ENCODE measurements around the gene SAP30.

The SAP30 gene

DNA sequence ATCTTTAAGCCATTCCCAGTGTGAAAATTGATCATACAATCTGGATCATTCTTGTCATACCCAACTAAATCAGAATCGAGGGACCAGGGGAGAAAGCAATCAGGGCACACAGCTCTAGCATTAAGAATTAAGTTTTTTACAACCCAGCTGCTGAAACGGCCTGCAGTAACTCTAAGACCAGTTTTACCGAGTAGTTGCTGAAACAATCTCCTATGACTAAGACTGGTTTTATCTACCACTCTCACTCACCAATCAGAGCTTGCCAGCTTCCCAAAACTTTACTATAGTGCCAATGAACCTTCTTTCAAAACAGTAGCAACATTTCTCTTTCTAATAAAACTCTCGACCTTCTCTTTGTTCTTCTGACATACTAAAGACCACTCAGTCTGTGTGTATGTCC, 2.8 kb upstream of the SAP30 start:
- no peak for DNase-seq

DNA sequence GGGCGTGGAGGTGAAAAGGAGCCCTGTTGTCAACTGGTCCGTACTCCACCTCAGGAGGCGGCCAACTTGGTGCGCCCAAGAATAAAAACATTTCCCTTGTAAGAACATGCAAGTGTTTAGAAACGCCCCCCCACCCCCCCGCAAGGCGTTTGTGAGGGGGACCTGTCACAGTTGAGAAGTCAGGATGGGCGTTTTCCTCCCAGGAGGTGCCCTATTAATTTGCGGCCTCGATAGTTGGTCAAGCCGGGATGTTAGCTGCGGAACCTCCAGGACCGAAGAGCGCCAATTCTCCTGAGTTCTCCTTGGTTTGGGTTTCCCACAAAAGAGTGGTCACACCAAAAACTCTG, 651 bp upstream of the SAP30 start:
- DNase-seq: peak; percentile 47

DNA sequence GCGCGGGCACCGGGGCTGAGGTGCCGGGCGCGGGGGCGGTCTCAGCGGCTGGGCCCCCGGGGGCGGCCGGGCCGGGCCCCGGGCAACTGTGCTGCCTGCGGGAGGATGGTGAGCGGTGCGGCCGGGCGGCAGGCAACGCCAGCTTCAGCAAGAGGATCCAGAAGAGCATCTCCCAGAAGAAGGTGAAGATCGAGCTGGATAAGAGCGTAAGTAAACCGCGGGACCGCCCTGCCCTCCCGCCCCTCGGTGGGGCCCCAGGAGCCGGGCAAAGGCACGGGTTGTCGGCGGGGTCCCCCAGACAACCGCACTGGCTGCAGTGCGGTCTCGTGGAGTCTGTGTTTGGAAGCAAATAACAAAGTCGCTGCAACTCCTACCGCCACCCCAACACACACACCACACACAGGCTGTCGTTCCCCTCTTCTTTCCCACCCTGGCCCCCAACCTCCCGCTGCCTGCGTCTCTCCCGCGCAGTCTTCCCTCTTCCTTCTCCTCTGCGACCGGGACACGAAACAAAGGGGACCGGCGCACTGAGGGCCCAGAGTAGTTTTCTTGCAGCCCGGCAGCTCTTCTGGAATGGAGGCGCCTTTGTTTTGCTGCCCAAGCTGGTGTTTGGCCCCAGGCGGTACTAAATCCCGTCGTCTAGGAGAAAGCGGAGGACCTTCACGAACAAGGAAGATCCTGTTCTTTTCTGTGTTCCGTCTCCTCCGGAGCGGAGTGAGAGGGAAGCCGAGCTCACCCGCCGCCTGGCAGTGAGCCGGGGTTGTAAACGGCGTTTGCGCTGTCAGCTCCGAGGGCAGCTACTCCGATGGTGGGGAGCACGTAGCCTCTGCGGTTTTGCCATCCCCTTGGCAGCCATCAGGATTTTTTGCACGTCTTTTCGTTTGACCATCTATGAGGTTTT, 788 bp downstream of the SAP30 start:
- DNase-seq: peak; percentile 34

DNA sequence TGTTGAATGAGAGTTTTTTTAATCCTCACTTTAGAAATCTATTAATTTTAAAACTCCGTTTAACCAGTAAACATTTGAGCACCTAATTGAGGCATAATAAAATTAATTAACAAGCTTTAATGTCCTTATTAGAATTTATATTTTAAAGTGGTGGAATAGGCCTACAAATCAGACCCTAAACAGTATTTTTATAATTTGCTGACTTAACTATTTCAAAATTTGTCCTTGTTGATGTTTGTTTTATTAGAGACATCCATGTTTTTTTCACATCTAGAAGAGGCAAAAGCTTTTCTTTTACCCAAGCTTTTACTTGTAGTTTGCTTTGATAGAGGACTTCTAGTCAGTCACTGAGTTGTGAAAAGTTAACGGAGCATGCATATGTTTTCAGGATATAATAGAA, 3.8 kb downstream of the SAP30 start:
- DNase-seq: no peak

DNA sequence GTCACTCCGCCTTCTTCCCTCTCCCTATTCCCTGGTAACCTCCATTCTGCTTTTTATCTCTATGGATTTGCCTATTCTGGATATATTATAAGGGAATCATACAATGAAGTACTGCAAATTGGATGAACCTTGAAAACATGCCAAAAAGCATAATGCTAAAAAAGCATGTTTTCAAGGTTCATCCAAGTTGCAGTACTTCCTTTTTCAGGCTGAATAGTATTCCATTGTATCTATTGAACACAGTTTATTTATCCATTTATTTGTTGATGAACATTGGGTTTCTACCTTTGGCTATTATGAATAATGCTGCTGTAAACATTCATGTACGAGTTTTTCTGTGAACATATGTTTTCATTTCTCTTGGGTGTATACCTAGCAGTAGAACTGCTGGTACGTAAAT, 9.2 kb downstream of the SAP30 start:
- DNase-seq: no peak

DNA sequence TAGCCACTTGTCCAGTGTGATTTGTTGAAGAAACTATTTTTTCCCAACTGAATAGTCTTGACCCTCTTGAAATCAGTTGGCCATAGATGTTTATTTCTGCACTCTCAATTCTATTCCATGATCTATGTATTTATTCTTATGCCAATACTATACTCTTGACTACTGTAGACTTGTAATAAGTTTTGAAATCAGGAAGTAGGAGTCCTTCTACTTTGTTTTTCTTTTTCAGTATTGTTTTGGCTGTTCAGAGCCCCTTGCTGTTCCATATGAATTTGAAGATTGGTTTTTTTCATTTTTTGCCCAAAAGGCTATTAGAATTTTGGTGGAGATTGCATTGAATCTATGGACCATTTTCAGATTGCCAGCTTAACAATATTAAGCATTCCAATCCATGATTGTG, 10.2 kb downstream of the SAP30 start:
- no peak for DNase-seq

DNA sequence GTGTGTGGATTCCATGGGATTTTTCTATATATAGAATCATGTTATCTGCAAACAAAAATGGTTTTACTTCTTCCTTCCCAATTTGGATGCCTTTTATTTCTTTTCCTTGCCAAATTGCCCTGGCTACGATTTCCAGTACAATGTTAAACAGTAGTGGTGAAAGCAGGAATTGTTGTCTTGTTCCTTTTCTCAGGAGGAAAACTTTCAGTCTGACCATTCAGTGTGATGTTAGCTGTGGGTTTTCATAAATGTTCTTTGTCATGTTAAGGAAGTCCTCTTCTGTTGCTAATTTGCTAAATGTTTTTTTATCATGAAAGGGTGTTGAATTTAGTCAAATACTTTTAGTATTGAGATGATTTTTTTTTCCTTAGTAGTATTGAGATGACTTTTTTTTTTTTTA, 10.9 kb downstream of the SAP30 start:
- DNase-seq: no peak

DNA sequence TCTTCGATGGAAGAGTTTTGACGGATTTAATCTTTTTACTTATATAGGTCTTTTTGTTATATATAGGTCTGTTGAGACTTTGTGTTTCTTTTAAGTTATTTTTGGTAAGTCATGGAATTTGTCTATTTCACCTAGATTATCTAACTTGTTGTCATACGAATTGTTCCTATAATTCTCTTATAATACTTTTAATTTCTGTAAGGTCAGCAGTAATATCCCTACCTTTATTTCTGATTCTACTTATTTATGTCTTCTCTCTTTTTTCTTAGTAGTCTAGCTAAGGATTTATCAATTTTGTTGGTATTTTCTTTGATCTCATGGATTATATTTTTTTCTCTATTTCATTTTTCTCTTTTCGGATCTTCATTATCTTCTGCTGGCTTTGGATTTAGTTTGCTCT, 11.6 kb downstream of the SAP30 start:
- no peak for DNase-seq

DNA sequence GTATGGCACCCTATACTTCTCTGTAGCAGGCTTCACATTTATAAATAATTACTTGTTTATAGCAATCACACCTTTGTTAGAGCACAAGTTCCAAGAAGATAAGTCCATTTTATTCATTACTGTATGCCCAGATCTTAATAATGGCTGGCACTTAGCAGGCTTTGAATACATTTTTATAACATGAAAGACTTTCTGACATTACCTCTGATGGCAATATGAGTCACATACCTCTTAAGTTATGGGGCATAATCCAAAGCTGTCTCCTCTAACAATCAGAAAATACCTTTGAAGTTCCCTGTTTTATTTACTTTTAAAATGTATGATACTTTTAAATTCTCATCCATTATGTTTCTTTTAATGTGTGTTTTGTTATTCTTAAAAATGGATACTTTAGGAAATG, 16.0 kb downstream of the SAP30 start:
- DNase-seq: no peak

DNA sequence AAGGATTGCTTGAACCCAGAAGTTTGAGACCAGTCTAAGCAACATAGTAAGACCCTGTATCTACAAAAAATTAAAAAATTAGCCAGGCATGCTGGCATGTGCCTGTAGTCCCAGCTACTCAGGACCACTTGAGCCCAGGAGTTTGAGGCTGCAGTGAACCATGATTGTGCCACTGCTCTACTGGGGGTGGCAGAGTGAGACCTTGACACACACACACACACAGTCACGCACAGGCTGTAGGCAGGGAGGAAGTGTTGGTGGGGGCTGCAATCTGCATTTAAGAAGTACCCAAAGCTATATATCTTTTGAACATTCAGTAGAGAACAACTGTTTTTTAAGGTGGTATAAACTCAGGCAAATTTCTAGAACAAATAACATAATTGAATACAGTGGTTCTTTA, 20.9 kb downstream of the SAP30 start:
- DNase-seq: no peak

DNA sequence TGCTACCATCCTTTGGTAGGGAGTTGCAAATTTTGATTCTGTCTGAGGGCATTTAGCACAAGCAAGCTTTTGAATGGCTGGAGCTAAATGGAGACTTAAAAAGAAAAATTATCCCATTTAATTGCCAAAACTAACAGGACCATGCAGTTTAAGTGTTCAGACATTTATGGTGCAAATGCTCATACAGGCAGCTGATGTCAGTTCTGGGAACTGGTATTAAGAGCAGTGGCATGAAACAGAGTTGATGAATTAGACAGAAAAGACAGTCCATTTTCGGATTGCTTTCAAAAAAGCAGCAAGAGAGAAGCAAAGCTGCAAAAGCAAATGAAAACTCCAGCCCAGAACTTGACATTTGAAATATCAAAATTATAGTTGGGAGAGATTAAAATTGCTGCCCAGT, 26.9 kb downstream of the SAP30 start:
- DNase-seq: no peak

DNA sequence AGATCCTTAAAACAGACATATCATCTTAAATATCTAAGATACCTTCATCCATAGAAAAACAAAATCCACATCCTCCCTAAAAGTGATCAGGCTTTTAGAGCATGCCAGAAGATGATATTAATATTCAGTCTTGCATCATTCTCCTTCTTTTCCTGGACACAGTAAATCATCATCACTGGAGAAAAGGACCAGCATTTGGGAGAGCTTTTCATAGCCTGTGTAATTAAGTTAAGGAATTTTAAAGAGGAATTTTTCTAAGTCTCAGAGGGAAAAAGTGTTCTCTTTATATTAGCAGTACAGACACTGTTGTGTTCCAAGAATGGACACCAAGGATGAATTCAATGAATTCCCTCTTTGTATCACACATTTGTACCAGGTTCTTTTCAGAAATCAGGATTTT, 27.5 kb downstream of the SAP30 start:
- DNase-seq: no peak

DNA sequence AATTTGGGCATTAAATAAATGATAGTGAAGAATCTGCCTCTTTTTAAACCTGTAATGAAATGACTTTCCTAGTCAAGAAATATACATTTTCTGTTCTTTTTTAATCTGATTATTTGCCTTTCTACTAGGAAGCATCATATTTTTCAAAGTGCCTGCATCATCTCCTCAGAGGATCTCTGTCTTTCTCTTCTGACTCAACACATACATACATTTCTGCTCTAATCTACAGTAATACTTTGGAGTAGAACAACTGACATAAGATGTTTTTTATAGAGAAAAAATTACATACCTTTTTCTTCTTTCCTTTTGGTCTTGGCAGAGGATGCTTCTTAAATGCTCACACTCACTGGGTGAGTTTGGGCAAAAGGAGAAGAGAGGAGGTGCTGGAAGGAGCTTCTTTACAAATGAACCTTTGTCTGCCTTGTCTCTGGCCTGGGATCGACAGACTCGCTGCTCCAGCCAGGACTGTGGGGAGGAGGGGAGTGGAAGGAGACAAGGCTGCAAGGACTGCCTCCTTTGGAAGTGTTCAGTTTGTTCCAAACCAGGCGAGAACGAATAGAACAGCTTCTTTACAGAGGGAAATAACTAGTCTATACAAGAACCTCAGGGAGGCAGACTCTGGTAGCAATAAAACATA, 28.1 kb downstream of the SAP30 start, which contains the start of gene SCRG1:
SCRG1 (minus strand) TSS at position 338 of the 637 bp plus-strand sequence. CDS start 7,702 bp downstream, outside the sequence.
- DNase-seq: no peak

DNA sequence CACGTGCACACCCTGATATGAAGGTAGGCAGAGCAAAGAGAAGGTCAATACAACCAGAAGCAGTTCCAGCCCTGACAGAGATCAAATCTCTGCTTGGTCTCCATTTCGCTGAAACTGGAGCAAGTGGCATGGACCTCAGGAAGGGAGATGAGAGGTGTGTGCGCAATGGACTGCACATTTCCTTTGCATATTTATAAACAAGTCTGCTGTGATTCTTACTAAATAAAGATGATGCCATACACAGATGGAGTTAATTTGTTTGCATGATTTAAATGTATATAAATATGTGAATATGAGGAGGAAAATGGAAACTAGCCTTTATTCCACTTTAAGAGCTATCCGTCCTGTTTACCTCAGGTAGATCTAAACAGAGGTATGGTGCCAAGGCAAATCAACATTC, 30.3 kb downstream of the SAP30 start:
- no peak for DNase-seq

DNA sequence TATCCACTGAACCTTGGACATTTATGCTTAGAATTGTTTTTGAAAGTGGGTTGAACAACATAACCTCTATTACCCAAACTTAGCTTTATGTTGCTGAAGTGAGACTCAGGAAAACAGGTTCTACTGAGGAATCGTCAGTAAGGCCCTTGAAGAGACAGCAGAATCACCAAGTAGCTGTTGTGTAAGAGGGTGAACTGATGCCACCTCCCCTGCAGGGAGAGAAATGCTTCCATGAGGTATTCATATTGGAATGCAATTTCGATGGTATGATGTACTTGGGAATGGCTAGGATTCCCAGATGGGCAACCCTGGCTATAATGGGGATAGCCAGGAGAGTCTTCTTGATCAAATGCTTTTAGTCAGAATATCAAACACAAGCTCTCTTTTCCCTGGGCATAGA, 32.3 kb downstream of the SAP30 start:
- DNase-seq: no peak

DNA sequence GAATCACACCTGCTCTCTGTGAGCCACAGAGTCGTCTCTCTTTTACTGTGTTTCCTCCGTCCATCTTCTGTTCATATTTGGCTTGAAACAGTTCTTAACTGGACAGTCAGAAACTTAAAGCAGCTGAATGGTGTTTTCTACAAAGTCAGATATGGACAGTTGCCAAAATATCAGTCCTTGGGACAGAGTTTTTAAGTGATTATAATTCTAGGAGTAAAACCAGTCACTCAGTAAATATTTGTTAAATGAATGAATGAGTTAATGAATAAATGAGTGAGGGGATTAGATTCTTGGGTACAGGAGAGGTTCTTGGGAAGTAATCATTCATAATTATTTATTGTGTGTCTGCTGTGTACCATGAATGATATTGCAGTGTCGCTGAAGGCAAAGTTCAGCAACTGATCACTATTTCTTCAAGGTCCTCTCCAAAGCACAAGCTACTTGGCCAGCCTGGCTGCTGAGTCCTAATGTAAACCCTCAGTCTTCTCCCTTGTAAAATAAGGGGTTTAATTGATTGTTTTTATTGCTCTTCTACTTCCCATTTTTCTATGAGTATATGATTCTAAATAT, 33.6 kb downstream of the SAP30 start:
- no peak for DNase-seq

DNA sequence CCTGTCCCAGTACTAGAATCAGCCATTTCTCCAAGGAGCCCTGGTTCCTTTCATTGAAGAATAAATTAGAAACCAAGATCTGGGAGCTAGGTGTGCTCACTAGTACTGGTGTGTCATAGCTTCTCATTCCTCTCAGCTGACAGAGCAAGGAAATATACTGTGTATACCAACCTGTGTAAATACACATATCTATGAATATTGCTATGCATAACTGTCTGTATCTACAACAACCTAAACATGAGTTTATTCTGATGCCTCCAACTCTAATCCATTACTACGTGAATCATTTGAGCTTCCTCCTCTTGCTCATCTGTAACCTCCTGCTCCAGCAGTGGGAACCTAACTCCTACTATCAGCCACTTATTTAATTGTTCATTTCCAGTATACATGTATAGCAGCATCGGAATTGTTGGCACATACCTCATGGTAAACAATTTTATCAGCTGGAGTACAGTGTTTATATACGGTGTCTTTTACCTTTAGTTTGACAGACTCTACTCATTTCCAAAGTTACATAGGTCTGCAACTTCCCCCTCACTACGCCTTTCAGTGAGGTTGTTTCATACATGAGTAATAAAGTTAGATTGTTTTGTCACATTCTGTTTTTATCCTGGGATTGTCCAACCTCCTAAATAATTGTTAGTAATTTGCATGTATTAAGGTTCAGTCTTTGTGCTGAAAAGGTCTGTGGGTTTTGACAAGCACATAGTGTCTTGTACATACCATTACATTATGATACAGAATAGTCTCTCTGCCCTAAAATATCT, 35.3 kb downstream of the SAP30 start:
- no peak for DNase-seq

DNA sequence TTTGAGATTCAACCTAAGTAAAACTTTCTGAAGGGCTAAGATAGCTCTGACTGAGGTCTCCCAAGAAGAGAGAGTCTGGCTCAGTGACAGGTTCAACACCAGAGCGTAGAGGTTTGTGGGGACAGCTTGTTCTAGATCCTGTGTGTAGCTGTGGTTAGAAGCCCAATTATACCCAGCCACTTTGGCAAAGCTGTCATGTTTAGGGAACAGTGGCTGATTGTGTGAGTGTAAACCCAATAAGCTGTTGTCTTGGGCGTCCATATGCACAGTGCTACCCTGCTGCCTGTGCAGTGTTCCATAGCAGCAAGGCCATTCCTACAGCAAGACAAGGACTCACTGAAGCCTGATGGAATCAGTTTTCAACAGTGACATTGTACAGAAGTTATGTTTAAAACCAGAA, 39.3 kb downstream of the SAP30 start:
- DNase-seq: no peak

DNA sequence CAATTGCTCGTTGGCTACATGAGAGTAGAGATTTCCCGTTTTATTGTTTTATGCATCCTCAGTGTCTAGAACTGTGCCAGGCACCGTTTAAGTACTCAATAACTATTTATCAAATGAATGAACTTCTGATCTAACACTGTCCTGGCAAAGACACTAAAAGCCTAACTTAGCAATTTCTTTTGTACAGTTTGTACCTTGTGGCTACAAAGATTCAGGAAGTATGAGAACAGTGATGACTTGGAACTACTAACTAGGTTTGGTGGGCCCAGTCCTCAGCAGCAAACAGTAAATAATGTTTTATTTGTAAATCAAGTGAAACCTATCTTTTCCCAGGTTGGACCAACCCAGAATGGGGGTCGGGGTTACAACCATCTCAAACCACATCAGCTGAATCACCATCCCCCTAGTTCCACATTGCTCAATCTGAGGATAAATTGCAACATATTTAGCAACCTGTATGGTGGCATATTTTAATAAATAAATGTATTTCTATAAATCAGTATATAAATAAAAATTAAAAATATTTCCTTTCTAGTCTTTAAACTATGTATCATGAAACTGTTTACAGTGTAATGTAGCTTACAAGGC, 40.4 kb downstream of the SAP30 start:
- no peak for DNase-seq

DNA sequence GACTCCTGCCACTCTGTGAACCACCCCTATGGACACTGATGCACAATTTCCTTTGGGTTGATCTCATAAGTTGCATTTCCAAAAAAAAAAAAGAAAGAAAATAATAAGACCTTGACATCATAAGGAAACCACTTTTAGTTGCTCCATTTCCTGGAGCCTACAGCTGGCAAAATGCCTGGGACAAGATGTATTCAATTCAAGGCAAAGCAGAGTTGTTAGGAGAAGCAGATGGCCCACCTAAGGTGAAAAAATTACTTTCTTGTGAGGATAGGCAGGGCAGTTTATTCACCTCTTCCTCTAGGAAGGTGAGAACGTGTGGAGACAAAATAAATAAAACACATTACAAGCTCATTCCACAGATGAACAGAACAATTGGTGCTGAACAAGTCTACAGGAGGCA, 42.3 kb downstream of the SAP30 start:
- DNase-seq: no peak

DNA sequence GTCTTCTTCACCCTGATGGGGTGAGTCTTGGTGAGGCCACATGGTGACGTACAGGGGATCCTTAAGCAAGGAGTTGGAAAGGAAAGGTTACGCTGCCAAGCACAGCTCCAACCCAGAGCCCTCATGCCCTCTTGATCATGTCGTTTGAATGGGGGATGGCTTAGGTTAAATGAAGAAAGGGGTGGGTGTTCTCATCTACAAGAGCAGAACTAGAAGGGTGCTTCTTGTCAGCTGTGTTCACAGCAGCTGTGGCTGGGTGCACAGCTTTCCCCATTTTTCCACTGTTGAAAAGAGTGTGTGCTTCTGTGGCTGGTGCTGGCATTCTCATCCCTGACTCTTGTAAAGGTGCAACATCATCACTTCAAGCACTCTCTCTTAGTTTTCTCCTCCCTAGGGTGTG, 43.7 kb downstream of the SAP30 start:
- no peak for DNase-seq

DNA sequence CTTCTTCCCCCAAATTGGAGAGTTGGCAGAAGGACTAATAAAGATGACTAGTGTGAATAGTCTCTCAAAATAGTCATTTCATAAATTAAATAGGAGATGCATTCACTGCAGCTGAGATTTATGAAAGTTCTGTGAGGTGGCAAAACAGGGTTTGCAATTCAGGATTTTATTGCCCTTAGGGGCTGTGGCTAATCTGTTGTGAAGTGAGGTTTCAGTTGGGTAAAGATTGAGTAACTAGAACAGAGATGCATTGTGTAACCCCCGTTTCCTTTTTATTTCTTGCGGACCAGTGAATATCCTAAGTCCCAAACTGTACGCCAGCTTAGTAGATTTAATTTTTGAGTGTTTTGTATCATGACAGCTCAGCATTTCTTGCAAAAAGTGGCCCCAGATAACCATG, 44.3 kb downstream of the SAP30 start:
- DNase-seq: no peak

All from stimulated activated CD4-positive, alpha-beta T cell treated with anti-CD3 and anti-CD28 coated beads, Interleukin-12 subunit alpha, Interleukin-12 subunit beta, amount 100 ng/mL, for 4 hours (primary cell).